WERI-Rb-1 (cell line): ENCODE results near the gene TRIM8.
A peak's percentile ranks its signal among the peaks of the same experiment; 100 is the strongest.

Experiments
- DNase-seq: peaks from one replicate; pipeline ENCODE4 v3.0.0-alpha.2; 2020
- H3K27ac ChIP-seq: fragments of 250-450 bp; sonication (Bioruptor Pico); 2 replicates; pipeline ENCODE4 v1.5.1; 2020; ENCODE audit warnings: mild to moderate bottlenecking, moderate library complexity
- H3K27me3 ChIP-seq: fragments of 250-450 bp; sonication (Bioruptor Pico); 2 replicates; pipeline ENCODE4 v1.5.1; 2021; ENCODE audit warnings: mild to moderate bottlenecking, low read depth, moderate library complexity; ENCODE audit not compliant: insufficient read depth, severe bottlenecking
- H3K36me3 ChIP-seq: fragments of 250-450 bp; sonication (Bioruptor Pico); 2 replicates; pipeline ENCODE4 v1.5.1; 2020; ENCODE audit warnings: mild to moderate bottlenecking, moderate library complexity
- H3K4me3 ChIP-seq: 2 replicates; pipeline ENCODE4 v1.5.1; 2011; ENCODE audit warnings: low read depth, mild to moderate bottlenecking, control low read depth, low read length
- H3K9me3 ChIP-seq: fragments of 250-450 bp; sonication (Bioruptor Pico); 2 replicates; pipeline ENCODE4 v1.5.1; 2021; ENCODE audit warnings: mild to moderate bottlenecking, moderate library complexity; ENCODE audit not compliant: severe bottlenecking
- TF ChIP-seq, protein P1 (sequence below): IDR thresholded peaks from 2 replicates; pipeline ENCODE4 v1.5.1; 2011; ENCODE audit warnings: low read depth, mild to moderate bottlenecking, control low read depth, inconsistent platforms, low read length

The TRIM8 gene

DNA sequence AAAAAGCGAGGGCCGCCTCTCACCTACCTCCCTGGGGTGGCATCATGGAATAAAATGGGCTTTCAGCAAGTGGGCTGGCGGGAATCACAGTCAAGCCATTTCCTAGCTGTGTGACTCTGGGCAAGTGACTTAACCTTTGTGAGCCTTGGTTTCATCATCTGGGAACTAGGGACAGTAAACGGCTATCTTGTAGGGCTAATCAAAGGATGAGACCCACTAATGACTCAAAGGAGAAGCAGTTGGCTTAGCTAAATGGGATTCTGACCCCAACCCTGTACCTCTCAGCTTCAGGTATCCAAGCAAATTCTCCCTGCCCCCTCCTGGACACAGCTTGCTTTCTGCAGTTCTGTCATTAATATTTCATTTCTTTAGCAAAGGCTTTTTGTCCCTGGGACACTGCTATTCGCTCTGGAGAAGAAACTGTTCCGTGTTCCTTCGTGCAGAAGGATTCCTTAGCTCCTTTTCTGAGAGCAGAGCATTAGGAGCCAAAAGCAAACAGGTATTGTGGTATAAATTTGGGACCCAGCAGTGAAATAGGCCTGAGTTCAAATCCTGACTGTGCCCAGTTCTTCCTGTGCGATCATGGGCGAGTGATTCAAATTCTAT lies 25.9 kb downstream of the TRIM8 start:
- TF ChIP-seq, protein P1, sequence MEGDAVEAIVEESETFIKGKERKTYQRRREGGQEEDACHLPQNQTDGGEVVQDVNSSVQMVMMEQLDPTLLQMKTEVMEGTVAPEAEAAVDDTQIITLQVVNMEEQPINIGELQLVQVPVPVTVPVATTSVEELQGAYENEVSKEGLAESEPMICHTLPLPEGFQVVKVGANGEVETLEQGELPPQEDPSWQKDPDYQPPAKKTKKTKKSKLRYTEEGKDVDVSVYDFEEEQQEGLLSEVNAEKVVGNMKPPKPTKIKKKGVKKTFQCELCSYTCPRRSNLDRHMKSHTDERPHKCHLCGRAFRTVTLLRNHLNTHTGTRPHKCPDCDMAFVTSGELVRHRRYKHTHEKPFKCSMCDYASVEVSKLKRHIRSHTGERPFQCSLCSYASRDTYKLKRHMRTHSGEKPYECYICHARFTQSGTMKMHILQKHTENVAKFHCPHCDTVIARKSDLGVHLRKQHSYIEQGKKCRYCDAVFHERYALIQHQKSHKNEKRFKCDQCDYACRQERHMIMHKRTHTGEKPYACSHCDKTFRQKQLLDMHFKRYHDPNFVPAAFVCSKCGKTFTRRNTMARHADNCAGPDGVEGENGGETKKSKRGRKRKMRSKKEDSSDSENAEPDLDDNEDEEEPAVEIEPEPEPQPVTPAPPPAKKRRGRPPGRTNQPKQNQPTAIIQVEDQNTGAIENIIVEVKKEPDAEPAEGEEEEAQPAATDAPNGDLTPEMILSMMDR = no peak
- no peak overlapping the region for H3K4me3 ChIP-seq
- peak overlapping the region; percentile 74 for H3K27ac ChIP-seq
- H3K9me3 ChIP-seq = no peaks in the 10 kb centered on the region
- DNase-seq = no peak
- H3K27me3 ChIP-seq = no peaks in the 10 kb centered on the region
- no peaks in the 10 kb centered on the region for H3K36me3 ChIP-seq

DNA sequence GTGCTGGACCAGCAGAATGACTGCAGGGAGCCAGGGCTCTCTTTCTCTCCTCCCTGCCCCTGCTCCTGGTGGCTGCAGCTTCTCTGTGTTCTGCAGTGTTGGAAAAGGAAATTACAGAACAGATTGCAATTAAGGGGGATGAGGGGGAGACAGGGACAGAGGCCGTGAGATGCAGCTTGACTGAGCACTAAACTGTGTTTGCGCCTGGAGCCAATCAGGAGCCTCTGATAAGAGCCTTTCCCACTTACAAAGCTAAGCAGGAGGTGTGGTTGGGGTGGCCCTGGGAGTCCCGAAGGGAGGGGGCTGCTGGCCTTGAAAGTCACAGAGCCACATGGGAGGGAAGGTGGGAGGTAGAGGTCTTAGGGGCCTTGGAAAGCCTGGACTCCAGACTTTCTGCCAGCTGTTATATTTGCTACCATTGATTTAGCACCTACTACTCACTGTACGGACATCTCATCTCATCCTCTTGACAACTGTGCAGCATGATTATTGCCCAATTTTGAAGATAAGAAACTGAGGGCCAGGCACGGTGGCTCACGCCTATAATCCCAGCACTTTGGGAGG lies 26.7 kb downstream of the TRIM8 start:
- DNase-seq = peak; percentile 89
- Histone ChIP-seq H3K27me3 (no peaks in the 10 kb centered on the region), H3K27ac (peak overlapping the region; percentile 74), H3K36me3 (no peaks in the 10 kb centered on the region), H3K4me3 (no peak overlapping the region), H3K9me3 (no peaks in the 10 kb centered on the region)
- TF ChIP-seq, protein P1 = no peak

DNA sequence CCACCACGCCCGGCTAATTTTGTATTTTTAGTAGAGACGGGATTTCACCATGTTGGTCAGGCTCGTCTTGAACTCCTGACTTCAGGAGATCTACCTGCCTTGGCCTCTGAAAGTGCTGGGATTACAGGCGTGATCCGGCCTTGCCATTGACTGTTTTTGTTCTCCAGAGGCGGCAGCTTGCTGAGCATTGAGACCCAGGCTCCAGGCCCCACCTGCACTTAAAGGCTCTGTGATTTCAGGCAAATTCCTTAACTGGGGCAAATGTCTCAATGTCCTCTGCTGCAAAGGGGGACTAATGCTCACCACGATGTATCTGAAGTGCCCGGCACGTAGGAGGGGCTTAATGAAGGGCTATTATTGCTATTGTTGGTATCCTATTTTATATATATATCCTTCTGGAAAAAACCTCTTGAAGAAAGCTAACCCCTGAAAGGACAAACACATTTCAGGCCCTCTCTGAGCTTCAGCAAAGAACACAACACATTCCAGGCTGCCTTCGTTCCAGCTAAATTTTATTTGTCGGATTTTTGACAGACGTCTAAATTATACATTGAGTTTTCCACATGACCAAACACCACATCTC lies 29.0 kb downstream of the TRIM8 start:
- H3K27me3 ChIP-seq = no peaks in the 10 kb centered on the region
- no peaks in the 10 kb centered on the region; the same call in 1 of the 2 replicates for H3K36me3 ChIP-seq
- H3K4me3 ChIP-seq = no peak overlapping the region
- TF ChIP-seq, protein P1 = no peak
- no peak for DNase-seq
- peak overlapping the region; percentile 80 for H3K27ac ChIP-seq
- H3K9me3 ChIP-seq = no peaks in the 10 kb centered on the region

DNA sequence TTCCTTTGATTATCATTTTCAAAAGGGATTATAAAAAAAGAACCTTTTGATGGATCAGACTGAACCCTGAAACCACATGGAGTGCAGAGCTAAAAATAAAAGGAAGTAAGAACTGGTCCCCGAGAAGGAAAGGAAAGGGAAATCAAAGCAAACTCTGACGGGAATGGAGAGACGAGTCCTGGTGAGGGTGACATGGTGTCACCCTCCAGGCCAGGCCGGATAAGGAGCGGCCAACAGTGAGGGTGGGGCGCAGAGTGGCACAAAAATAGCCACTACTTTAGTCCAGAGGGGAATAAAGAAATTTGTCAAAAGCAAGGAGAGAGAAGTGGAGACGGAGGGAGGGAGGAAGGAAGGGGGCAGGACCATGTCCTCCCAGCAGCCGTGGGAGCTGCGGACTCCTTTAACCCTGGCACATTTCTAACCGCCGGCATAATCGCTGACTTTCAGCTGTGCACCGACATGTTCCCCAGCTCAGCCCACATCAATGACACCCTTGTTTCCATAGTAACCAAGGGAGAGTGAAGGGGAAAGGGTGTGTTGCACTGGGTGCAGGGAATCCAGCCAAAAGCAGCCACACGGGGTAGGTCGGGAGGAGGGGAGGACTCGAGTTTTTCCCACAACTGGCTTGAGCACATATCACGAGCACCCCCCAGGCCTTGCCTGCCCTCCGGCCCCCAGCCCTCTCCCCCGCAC lies 29.7 kb downstream of the TRIM8 start:
- Histone ChIP-seq H3K27me3 (no peaks in the 10 kb centered on the region), H3K9me3 (no peaks in the 10 kb centered on the region), H3K36me3 (no peaks in the 10 kb centered on the region; the same call in 1 of the 2 replicates), H3K27ac (peak overlapping the region; percentile 80), H3K4me3 (peak overlapping the region; percentile 17)
- TF ChIP-seq, protein P1 = no peak
- DNase-seq = peak; percentile 60

DNA sequence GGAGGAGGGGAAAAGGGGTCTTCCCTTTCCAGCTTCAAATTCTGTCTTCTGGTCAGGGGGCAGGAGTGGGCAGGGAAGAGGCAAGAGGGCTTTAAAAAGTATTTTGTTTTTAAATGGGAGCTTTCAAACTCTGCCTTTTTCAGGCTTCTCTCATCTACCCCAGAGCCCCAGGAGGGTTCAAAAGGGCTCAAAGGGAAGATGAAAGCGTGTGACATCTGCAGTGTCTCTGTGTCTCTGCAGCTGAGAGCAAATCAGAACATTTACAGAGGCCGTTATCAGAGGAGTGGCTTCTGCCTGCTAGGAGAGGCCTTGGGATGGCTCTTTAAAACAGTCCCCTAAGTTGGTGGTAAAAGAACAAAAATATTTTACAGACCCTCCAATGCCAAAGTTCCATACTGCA lies 30.3 kb downstream of the TRIM8 start:
- peak overlapping the region; percentile 80 for H3K27ac ChIP-seq
- no peak for DNase-seq

More for the DNA sequence above, 30.3 kb downstream of the TRIM8 start:
- Histone ChIP-seq H3K36me3 (peaks cover 3% of the 10 kb centered on the region), H3K27me3 (no peaks in the 10 kb centered on the region), H3K9me3 (no peaks in the 10 kb centered on the region), H3K4me3 (no peak overlapping the region)
- TF ChIP-seq, protein P1 = no peak
